ENCODE measurements around the gene AMER3. TPM values are rescaled to one million over a fixed set of nuclear protein-coding genes. Genes with fewer than 3 reads are reported as not detected.

Gene AMER3
- total and polyA plus RNA-seq, 4 donors: not detected

GRCh38 chr2:130759906-130760753, 4.8 kb downstream of the AMER3 start (continued):
- no peak for TF ChIP-seq MAX (IDR thresholded peaks at IDR 0.05)
- no peak for TF ChIP-seq FOXA2 (IDR thresholded peaks at IDR 0.05)
- no peak for TF ChIP-seq CTCF (IDR thresholded peaks at IDR 0.05; ENCODE audit: low read depth, low read length, missing input control)
- TF ChIP-seq SP1 (IDR thresholded peaks at IDR 0.05): no peak
- TF ChIP-seq RAD21 (IDR thresholded peaks at IDR 0.05): no peak
- TF ChIP-seq EGR1 (IDR thresholded peaks at IDR 0.05; ENCODE audit: low read depth in 2 of 2): no peak

DNA sequence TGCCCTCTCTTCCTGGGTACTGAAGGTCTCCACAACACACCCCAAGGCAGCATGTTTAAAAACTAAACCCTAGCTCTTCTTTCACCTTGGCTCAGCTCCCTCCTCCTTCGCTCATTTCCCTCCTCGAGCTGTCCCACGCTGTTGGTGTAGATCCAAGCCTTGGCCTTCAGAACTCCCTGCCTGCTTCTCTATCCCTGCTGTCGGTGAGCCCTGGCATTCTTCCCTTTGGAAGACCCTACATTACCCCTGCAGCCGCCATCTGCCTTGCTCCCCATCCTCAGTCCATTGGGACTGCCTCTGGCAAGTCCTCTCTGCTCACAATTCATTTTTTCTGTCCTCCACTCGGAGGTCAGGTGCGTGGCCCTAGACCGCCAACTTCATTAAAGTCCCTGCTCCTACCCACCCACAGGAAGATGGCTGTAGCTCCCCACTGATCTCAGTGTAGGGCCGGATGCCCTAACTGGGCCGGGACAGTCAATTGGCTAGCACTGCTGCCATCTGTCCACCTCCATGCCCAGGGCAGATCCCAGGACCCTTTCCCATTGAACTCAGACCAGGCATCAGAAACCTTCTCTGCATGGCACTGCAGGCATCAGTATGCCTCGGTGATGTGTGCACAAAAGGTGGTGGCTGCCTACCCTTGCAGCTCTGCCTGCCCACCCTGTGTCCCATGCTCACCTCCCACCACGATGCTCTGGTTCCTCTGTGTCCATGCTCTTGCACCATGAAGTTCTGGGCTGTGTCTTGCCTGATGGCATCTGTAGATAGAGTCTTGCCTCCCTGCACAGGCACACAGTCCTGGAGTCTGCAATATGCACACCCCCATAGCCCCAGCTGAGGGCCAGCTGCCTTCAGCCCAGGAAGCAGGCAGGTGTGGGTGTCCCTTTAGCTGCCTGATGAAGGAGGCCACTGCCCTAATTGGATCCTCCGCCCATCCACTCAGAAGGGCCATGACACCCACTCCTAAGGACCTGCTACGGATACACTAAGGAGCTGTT, 5.7 kb downstream of the AMER3 start:
- no peak for DNase-seq (ENCODE audit: low spot score)
- Histone ChIP-seq H3K27ac (ENCODE audit: low read depth in 1 of 2, low read length in 2 of 2) (no peak overlapping the region), H3K4me1 (ENCODE audit: control insufficient read depth in 4 of 4, insufficient read depth in 4 of 4, low read length in 3 of 4) (peaks cover 0 to 4% (median 2%) of the 10 kb centered on the region in 4 donors), H3K4me3 (ENCODE audit: low read depth in 1 of 3, low read length in 3 of 3) (no peak overlapping the region), H3K9ac (ENCODE audit: low read depth in 1 of 2, low read length in 2 of 2) (no peak overlapping the region), H3K9me3 (ENCODE audit: control insufficient read depth in 4 of 4, low read length in 3 of 4) (no peaks in the 10 kb centered on the region), H3K27me3 (ENCODE audit: control insufficient read depth in 4 of 4, insufficient read depth in 4 of 4, low read length in 3 of 4) (peaks cover 0 to 12% (median 4%) of the 10 kb centered on the region in 4 donors), H3K36me3 (ENCODE audit: control insufficient read depth in 4 of 4, insufficient read depth in 3 of 4, low read depth in 1 of 4, low read length in 3 of 4) (no peaks in the 10 kb centered on the region)
- TF ChIP-seq CTCF (IDR thresholded peaks at IDR 0.05; ENCODE audit: low read depth, low read length, missing input control) (no peak), YY1 (IDR thresholded peaks at IDR 0.05) (no peak), GABPA (IDR thresholded peaks at IDR 0.05 in 1 of 2, conservative IDR thresholded peaks at IDR 0.05 in 1 of 2) (no peak), NR2F2 (IDR thresholded peaks at IDR 0.05) (no peak), MAX (IDR thresholded peaks at IDR 0.05) (no peak), EGR1 (IDR thresholded peaks at IDR 0.05; ENCODE audit: low read depth in 2 of 2) (no peak), RAD21 (IDR thresholded peaks at IDR 0.05) (no peak), TAF1 (conservative IDR thresholded peaks at IDR 0.05) (no peak)
- WGBS: 74% methylated on average over 14 of the region's 14 CpGs

All from liver (tissue), 9 donors.